ENCODE data around the gene MCU.

DNA sequence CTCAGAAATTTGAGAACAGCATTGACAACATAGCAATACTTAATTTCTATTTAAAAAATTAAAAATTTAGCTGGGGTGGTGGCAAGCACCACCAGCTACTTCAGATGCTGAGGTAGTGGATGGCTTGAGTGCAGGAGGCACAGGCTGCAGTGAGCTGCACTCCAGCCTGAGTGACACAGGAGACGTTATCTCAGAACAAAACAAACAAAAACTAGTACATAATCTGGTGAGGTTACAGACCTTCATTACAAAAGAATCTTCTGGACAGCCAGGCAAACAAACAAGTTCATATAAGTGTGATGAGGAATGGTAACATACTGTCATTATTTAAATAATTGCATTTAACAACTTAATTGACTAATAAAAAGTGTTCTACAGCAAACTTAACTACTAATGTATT lies 124.6 kb downstream of the MCU start:
- TF ChIP-seq, protein P1, sequence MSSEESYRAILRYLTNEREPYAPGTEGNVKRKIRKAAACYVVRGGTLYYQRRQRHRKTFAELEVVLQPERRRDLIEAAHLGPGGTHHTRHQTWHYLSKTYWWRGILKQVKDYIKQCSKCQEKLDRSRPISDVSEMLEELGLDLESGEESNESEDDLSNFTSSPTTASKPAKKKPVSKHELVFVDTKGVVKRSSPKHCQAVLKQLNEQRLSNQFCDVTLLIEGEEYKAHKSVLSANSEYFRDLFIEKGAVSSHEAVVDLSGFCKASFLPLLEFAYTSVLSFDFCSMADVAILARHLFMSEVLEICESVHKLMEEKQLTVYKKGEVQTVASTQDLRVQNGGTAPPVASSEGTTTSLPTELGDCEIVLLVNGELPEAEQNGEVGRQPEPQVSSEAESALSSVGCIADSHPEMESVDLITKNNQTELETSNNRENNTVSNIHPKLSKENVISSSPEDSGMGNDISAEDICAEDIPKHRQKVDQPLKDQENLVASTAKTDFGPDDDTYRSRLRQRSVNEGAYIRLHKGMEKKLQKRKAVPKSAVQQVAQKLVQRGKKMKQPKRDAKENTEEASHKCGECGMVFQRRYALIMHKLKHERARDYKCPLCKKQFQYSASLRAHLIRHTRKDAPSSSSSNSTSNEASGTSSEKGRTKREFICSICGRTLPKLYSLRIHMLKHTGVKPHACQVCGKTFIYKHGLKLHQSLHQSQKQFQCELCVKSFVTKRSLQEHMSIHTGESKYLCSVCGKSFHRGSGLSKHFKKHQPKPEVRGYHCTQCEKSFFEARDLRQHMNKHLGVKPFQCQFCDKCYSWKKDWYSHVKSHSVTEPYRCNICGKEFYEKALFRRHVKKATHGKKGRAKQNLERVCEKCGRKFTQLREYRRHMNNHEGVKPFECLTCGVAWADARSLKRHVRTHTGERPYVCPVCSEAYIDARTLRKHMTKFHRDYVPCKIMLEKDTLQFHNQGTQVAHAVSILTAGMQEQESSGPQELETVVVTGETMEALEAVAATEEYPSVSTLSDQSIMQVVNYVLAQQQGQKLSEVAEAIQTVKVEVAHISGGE (CRISPR knock-in tag; IDR thresholded peaks at IDR 0.05) = no peak
- TF ChIP-seq POLR2AphosphoS2 (IDR thresholded peaks at IDR 0.05; ENCODE audit: low read depth, low read length) (no peak), BHLHE40 (IDR thresholded peaks at IDR 0.05; ENCODE audit: borderline replicate concordance in 1 of 2, low read depth in 2 of 2, low read length in 1 of 2) (no peak), CTCF (IDR thresholded peaks at IDR 0.05 in 2 of 3, conservative IDR thresholded peaks at IDR 0.05 in 1 of 3; ENCODE audit: control insufficient read depth in 2 of 3, extremely low read depth in 1 of 3, insufficient read depth in 1 of 3, low read depth in 3 of 3, low read length in 3 of 3) (no peak), POLR2AphosphoS5 (IDR thresholded peaks at IDR 0.05; ENCODE audit: low read length) (no peak), CBX5 (IDR thresholded peaks at IDR 0.05; ENCODE audit: low read depth) (no peak), ZSCAN29 (IDR thresholded peaks at IDR 0.05) (no peak), RAD21 (IDR thresholded peaks at IDR 0.05; ENCODE audit: insufficient read depth, low read depth, low read length) (no peak), POLR2A (IDR thresholded peaks at IDR 0.05; ENCODE audit: low read depth, low read length) (no peak), EGR1 (IDR thresholded peaks at IDR 0.05; ENCODE audit: borderline replicate concordance in 1 of 2, low read depth in 2 of 2, low read length in 2 of 2) (no peak), CHD1 (IDR thresholded peaks at IDR 0.05; ENCODE audit: low read depth, low read length) (no peak)
- TF ChIP-seq, protein P2, sequence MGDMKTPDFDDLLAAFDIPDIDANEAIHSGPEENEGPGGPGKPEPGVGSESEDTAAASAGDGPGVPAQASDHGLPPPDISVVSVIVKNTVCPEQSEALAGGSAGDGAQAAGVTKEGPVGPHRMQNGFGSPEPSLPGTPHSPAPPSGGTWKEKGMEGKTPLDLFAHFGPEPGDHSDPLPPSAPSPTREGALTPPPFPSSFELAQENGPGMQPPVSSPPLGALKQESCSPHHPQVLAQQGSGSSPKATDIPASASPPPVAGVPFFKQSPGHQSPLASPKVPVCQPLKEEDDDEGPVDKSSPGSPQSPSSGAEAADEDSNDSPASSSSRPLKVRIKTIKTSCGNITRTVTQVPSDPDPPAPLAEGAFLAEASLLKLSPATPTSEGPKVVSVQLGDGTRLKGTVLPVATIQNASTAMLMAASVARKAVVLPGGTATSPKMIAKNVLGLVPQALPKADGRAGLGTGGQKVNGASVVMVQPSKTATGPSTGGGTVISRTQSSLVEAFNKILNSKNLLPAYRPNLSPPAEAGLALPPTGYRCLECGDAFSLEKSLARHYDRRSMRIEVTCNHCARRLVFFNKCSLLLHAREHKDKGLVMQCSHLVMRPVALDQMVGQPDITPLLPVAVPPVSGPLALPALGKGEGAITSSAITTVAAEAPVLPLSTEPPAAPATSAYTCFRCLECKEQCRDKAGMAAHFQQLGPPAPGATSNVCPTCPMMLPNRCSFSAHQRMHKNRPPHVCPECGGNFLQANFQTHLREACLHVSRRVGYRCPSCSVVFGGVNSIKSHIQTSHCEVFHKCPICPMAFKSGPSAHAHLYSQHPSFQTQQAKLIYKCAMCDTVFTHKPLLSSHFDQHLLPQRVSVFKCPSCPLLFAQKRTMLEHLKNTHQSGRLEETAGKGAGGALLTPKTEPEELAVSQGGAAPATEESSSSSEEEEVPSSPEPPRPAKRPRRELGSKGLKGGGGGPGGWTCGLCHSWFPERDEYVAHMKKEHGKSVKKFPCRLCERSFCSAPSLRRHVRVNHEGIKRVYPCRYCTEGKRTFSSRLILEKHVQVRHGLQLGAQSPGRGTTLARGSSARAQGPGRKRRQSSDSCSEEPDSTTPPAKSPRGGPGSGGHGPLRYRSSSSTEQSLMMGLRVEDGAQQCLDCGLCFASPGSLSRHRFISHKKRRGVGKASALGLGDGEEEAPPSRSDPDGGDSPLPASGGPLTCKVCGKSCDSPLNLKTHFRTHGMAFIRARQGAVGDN (IDR thresholded peaks at IDR 0.05) = no peak

Data from GM12878 (cell line).